GM12878 (cell line): Measurements from ENCODE around the gene FEV. TPM values are rescaled to one million over a fixed set of nuclear protein-coding genes. Genes with fewer than 3 reads are reported as not detected.

Source experiments
- ATAC-seq: fragments of 200-7000 bp; cut with Tn5 transposase; 3 replicates; pipeline ENCODE4 v1.9.1; 2020; ENCODE audit warnings: mild to moderate bottlenecking, moderate library complexity
- BruUV-seq: library from RNA; stranded (reverse); fragments of 400-500 nt; replicated peaks from 2 replicates; lab custom pipeline; 2021; lab: Mats Ljungman, UMichigan
- CTCF ChIA-PET: fragments of 300-600 bp; sonication (Branson Sonifier 250); formaldehyde crosslinking; extraction: SDS; loops from one replicate; lab custom pipeline; 2021; ENCODE audit warnings: inconsistent platforms; lab: Yijun Ruan, JAX
- POLR2A ChIA-PET: fragments of 350-600 bp; formaldehyde crosslinking; extraction: SDS; loops from one replicate; lab custom pipeline; 2021; ENCODE audit warnings: inconsistent platforms; lab: Charles Lee
- RAD21 ChIA-PET: fragments of 300-600 bp; sonication (Branson Sonifier 250); formaldehyde crosslinking; loops from one replicate; lab custom pipeline; 2023; ENCODE audit warnings: antibody characterized with exemption; ENCODE audit not compliant: unreplicated experiment; lab: Charles Lee
- SMC1A ChIA-PET: fragments of 300-600 bp; sonication (Branson Sonifier 250); formaldehyde crosslinking; loops from one replicate; lab custom pipeline; 2023; ENCODE audit not compliant: unreplicated experiment, uncharacterized antibody; lab: Charles Lee
- DNase-seq: peaks from one replicate; pipeline ENCODE4 v3.0.0-alpha.2; 2011; ENCODE audit warnings: low read depth, low spot score
- FAIRE-seq: peaks from 3 replicates; lab custom pipeline; 2011; peaks lifted over from hg19 to GRCh38; lab: Jason Lieb, UNC
- H2AFZ ChIP-seq: 2 replicates; pipeline ENCODE4 v1.6.0; 2011; ENCODE audit warnings: low read depth, low read length, control low read depth; ENCODE audit not compliant: control insufficient read depth
- H3K27ac ChIP-seq: 2 replicates; pipeline ENCODE4 v1.5.1; 2011; ENCODE audit warnings: control low read depth; ENCODE audit not compliant: control insufficient read depth, insufficient read depth
- H3K27me3 ChIP-seq, 2 experiments: replicated peaks in 1 of 2; 2 replicates each; pipeline versions ENCODE4 v1.6.0 to v1.6.1; 2011; ENCODE audit warnings: low read length in 1 of 2; ENCODE audit not compliant: control insufficient read depth in 2 of 2, insufficient read depth in 2 of 2
- H3K36me3 ChIP-seq, 2 experiments: 2 replicates each; pipeline ENCODE4 v1.5.1; 2011; ENCODE audit warnings: low read length in 1 of 2; ENCODE audit not compliant: control insufficient read depth in 2 of 2, insufficient read depth in 2 of 2
- H3K4me1 ChIP-seq: 2 replicates; pipeline ENCODE4 v1.6.1; 2011; ENCODE audit warnings: mild to moderate bottlenecking, low read length, moderate library complexity, mixed read lengths; ENCODE audit not compliant: control insufficient read depth, insufficient read depth
- H3K4me2 ChIP-seq: 2 replicates; pipeline ENCODE4 v1.6.0; 2011; ENCODE audit warnings: control low read depth; ENCODE audit not compliant: control insufficient read depth, insufficient read depth
- H3K4me3 ChIP-seq: fragments of 200-600 bp; sonication (generic); 2 replicates; pipeline ENCODE4 v1.5.1; 2016
- H3K79me2 ChIP-seq: 2 replicates; pipeline ENCODE4 v1.6.0; 2011; ENCODE audit warnings: low read length; ENCODE audit not compliant: control insufficient read depth, insufficient read depth
- H3K9ac ChIP-seq: 2 replicates; pipeline ENCODE4 v1.8.0; 2011; ENCODE audit warnings: low read length, control low read depth, mixed read lengths; ENCODE audit not compliant: control insufficient read depth, insufficient read depth
- H3K9me3 ChIP-seq: replicated peaks from 3 replicates; pipeline ENCODE4 v1.5.1; 2011; ENCODE audit warnings: mild to moderate bottlenecking, low read length; ENCODE audit not compliant: control insufficient read depth, insufficient read depth
- H4K20me1 ChIP-seq: 2 replicates; pipeline ENCODE4 v1.6.0; 2011; ENCODE audit not compliant: control insufficient read depth, insufficient read depth
- FOXM1 ChIP-seq: IDR thresholded peaks from 2 replicates; pipeline ENCODE4 v1.6.1; 2012; ENCODE audit warnings: low read depth, mild to moderate bottlenecking, inconsistent platforms, low read length, moderate library complexity
- NR2F1 ChIP-seq: fragments of 450-650 bp; conservative IDR thresholded peaks from 2 replicates; pipeline ENCODE4 v1.6.1; 2017; ENCODE audit warnings: mild to moderate bottlenecking
- RELA ChIP-seq: fragments of 450-650 bp; IDR thresholded peaks from 2 replicates; pipeline ENCODE4 v1.8.0; 2014; ENCODE audit warnings: borderline replicate concordance; ENCODE audit not compliant: partially characterized antibody
- WGBS: methylation state at CpG from one replicate; pipeline ENCODE4 v1.1.6; 2016; ENCODE audit warnings: low lambda C conversion rate; ENCODE audit not compliant: insufficient replicate concordance, insufficient coverage; ENCODE audit errors: missing lambda C conversion rate; 5-methylcytosine and 5-hydroxymethylcytosine counted together
- in situ Hi-C: fragments of 300-500 bp; cut with MboI; formaldehyde crosslinking; loops from 9 replicates; pipeline ENCODE4 v1.14.3; 2018; ENCODE audit warnings: mixed read lengths
- intact Hi-C: fragments of 100-400 bp; cut with micrococcal nuclease; formaldehyde crosslinking; loops from one replicate; pipeline ENCODE4 v1.14.2; 2022; ENCODE audit not compliant: unreplicated experiment
- polyA plus RNA-seq, 11 experiments: library from polyadenylated mRNA; depleted of rRNA in 4 of 11; unstranded in 6 of 11; stranded (reverse) in 5 of 11; fragments of >200 nt; fragmentation: Nextera tagmentation in 4 of 11; fragmentation: Illumina TruSeq in 1 of 11; extraction: Ambion mirVana in 4 of 11; extraction: Trizol in 1 of 11; gene quantifications; 1 replicate in 1 of 11; 2 replicates in 10 of 11; pipeline versions ENCODE4 v1.2.1 to v1.2.3, GENCODE V29; 2011 to 2016; ENCODE audit warnings: inconsistent platforms in 2 of 11, missing spikeins in 2 of 11, low read depth in 1 of 11
- total RNA-seq, 4 experiments: library from RNA; depleted of rRNA in 3 of 4; stranded (reverse); fragments of >200 nt in 3 of 4; fragmentation: Illumina TruSeq in 1 of 4; extraction: Trizol in 1 of 4; gene quantifications; 2 replicates each; pipeline versions ENCODE4 v1.2.1 to v1.2.3, GENCODE V29; 2013 to 2021
- TF ChIP-seq, protein P1 (sequence below): fragments of 450-650 bp; conservative IDR thresholded peaks from 2 replicates; pipeline ENCODE4 v1.6.1; 2017; ENCODE audit warnings: mild to moderate bottlenecking, moderate library complexity

The FEV gene
- total and polyA plus RNA-seq, 10 of the 15 experiments (the other 5 are each of a cell fraction or from before 2014, with no cell fraction given), result not detected

DNA sequence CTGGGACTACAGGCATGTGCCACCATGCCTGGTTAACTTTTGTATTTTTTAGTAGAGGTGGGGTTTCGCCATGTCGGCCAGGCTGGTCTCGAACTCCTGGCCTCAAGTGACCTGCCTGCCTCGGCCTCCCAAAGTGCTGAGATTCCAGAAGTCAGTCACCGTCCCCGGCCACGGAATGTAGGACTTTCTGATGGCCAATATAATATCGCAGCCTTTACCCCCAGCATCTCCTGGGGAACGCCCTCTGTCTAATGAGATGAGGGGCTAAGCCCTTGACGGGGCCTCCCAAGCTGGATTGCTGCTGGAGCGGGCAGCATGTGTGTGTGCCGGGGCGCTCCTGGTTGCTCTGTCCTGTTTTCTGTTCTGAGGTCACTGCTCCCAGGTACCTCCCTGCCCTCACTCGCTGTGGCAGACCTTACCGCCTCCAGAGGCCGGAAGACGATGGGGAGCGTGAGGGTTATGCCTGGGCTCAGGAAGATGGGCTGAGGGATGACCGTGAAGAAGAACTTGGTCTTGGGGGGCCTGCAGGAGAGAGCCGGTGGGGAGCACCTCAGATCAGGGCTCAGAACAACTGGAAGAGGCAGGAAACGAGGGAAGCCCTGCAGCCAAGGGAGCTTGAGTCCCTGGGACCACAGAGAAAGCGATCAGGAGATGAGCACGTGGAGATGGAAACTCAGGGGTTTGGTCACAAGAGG, 47.2 kb upstream of the FEV start:
- Histone ChIP-seq H3K36me3 (no peaks in the 10 kb centered on the region), H3K27me3 (no peaks in the 10 kb centered on the region; a peak in 2 of 4 replicates), H3K79me2 (no peaks in the 10 kb centered on the region), H3K27ac (no peak overlapping the region), H3K4me1 (no peaks in the 10 kb centered on the region), H3K4me3 (no peak overlapping the region), H4K20me1 (no peaks in the 10 kb centered on the region), H3K9me3 (no peaks in the 10 kb centered on the region)
- no TSS peak for BruUV-seq
- in situ Hi-C loops (no loop called here), intact Hi-C loops (no loop called here)
- DNase-seq (no peak), FAIRE-seq (no peak), ATAC-seq (no peak)
- SMC1A ChIA-PET, result no interaction called here
- WGBS, result 59% methylated on average over 23 of the region's 23 CpGs
- CTCF ChIA-PET, result interaction anchor here (0.7 to 6.6 kb wide), 4 partner anchors 37 to 123 kb away, joined by 4 to 100 read pairs (median 8); no protein-coding TSS in a partner anchor
- RAD21 ChIA-PET, result interaction anchor here (1.3 to 3.1 kb wide), 2 partner anchors 87 to 121 kb away, joined by 4 to 41 read pairs; no protein-coding TSS in a partner anchor
- TF ChIP-seq, protein P1, sequence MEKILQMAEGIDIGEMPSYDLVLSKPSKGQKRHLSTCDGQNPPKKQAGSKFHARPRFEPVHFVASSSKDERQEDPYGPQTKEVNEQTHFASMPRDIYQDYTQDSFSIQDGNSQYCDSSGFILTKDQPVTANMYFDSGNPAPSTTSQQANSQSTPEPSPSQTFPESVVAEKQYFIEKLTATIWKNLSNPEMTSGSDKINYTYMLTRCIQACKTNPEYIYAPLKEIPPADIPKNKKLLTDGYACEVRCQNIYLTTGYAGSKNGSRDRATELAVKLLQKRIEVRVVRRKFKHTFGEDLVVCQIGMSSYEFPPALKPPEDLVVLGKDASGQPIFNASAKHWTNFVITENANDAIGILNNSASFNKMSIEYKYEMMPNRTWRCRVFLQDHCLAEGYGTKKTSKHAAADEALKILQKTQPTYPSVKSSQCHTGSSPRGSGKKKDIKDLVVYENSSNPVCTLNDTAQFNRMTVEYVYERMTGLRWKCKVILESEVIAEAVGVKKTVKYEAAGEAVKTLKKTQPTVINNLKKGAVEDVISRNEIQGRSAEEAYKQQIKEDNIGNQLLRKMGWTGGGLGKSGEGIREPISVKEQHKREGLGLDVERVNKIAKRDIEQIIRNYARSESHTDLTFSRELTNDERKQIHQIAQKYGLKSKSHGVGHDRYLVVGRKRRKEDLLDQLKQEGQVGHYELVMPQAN, result no peak
- TF ChIP-seq NR2F1, result no peak
- no peak for TF ChIP-seq FOXM1
- no peak for TF ChIP-seq RELA
- TF ChIP-seq, all 136 proteins: peak for 0
- no peak overlapping the region for H3K9ac ChIP-seq
- no peak overlapping the region for H3K4me2 ChIP-seq
- POLR2A ChIA-PET, result no interaction called here
- no peak overlapping the region for H2AFZ ChIP-seq
